ENCODE results near the gene AXIN2.

The AXIN2 gene

GRCh38 chr17:65583921-65584603 is 22.6 kb upstream of the AXIN2 start:
- in situ Hi-C loops (cut with MboI; ENCODE audit: low sequenced_read_pairs), result no loop called here

GRCh38 chr17:65576939-65577338 is 15.5 kb upstream of the AXIN2 start:
- in situ Hi-C loops (cut with MboI; ENCODE audit: low sequenced_read_pairs), result no loop called here

GRCh38 chr17:65573282-65573602 is 11.8 kb upstream of the AXIN2 start:
- in situ Hi-C loops (cut with MboI; ENCODE audit: low sequenced_read_pairs), result no loop called here

- in situ Hi-C loops (cut with MboI; ENCODE audit: low sequenced_read_pairs), result no loop called here
Measured at GRCh38 chr17:65572581-65573281, 11.3 kb upstream of the AXIN2 start.

- in situ Hi-C loops (cut with MboI; ENCODE audit: low sequenced_read_pairs), result no loop called here
Measured at GRCh38 chr17:65572186-65572580, 10.7 kb upstream of the AXIN2 start.

- in situ Hi-C loops (cut with MboI; ENCODE audit: low sequenced_read_pairs), result no loop called here
Measured at GRCh38 chr17:65568918-65569317, 7.5 kb upstream of the AXIN2 start.

- in situ Hi-C loops (cut with MboI; ENCODE audit: low sequenced_read_pairs), result no loop called here
Measured at GRCh38 chr17:65567566-65567965, 6.1 kb upstream of the AXIN2 start.

- in situ Hi-C loops (cut with MboI; ENCODE audit: low sequenced_read_pairs), result no loop called here
Measured at GRCh38 chr17:65565559-65565958, 4.1 kb upstream of the AXIN2 start.

GRCh38 chr17:65564793-65565192 is 3.3 kb upstream of the AXIN2 start:
- in situ Hi-C loops (cut with MboI; ENCODE audit: low sequenced_read_pairs), result no loop called here

- in situ Hi-C loops (cut with MboI; ENCODE audit: low sequenced_read_pairs), result no loop called here
Measured at GRCh38 chr17:65562206-65562531, 721 bp upstream of the AXIN2 start.

GRCh38 chr17:65560628-65561451 is 608 bp downstream of the AXIN2 start:
- in situ Hi-C loops (cut with MboI; ENCODE audit: low sequenced_read_pairs), result no loop called here

- in situ Hi-C loops (cut with MboI; ENCODE audit: low sequenced_read_pairs), result loop anchor here (10.0 kb wide), 1 partner anchor 325 kb away; no protein-coding TSS in a partner anchor
Measured at GRCh38 chr17:65559804-65560627, 1.4 kb downstream of the AXIN2 start.

GRCh38 chr17:65559461-65559803 is 2.0 kb downstream of the AXIN2 start:
- in situ Hi-C loops (cut with MboI; ENCODE audit: low sequenced_read_pairs), result loop anchor here (10.0 kb wide), 1 partner anchor 325 kb away; no protein-coding TSS in a partner anchor

GRCh38 chr17:65558683-65559460 is 2.6 kb downstream of the AXIN2 start:
- in situ Hi-C loops (cut with MboI; ENCODE audit: low sequenced_read_pairs), result loop anchor here (10.0 kb wide), 1 partner anchor 324 kb away; no protein-coding TSS in a partner anchor

- in situ Hi-C loops (cut with MboI; ENCODE audit: low sequenced_read_pairs), result loop anchor here (10.0 kb wide), 1 partner anchor 323 kb away; no protein-coding TSS in a partner anchor
Measured at GRCh38 chr17:65558311-65558682, 3.2 kb downstream of the AXIN2 start.

GRCh38 chr17:65557349-65558310 is 3.8 kb downstream of the AXIN2 start:
- in situ Hi-C loops (cut with MboI; ENCODE audit: low sequenced_read_pairs), result loop anchor here (10.0 kb wide), 1 partner anchor 323 kb away; no protein-coding TSS in a partner anchor

GRCh38 chr17:65556910-65557348 is 4.5 kb downstream of the AXIN2 start:
- in situ Hi-C loops (cut with MboI; ENCODE audit: low sequenced_read_pairs), result loop anchor here (10.0 kb wide), 1 partner anchor 322 kb away; no protein-coding TSS in a partner anchor

GRCh38 chr17:65556014-65556909 is 5.2 kb downstream of the AXIN2 start:
- in situ Hi-C loops (cut with MboI; ENCODE audit: low sequenced_read_pairs), result loop anchor here (10.0 kb wide), 1 partner anchor 321 kb away; no protein-coding TSS in a partner anchor
